HCT116 (cell line): ENCODE results near the gene CYP2B6. TPM values are rescaled to one million over a fixed set of nuclear protein-coding genes. Genes with fewer than 3 reads are reported as not detected.
A peak's percentile ranks its signal among the peaks of the same experiment; 100 is the strongest.
"Not testable (repeated sequence)": the region's sequence is repeated elsewhere in the genome, so short reads cannot be mapped to it uniquely, and the experiment has no call there.

Source experiments
- ATAC-seq: fragments of 200-7000 bp; cut with Tn5 transposase; 2 replicates; pipeline ENCODE4 v1.9.1; 2020; ENCODE audit warnings: mild to moderate bottlenecking, moderate library complexity
- BruUV-seq: library from RNA; stranded (reverse); fragments of 400-500 nt; replicated peaks from 2 replicates; lab custom pipeline; 2021; lab: Mats Ljungman, UMichigan
- CTCF ChIA-PET: fragments of 300-600 bp; sonication (Branson Sonifier 250); formaldehyde crosslinking; loops from one replicate; lab custom pipeline; 2021; ENCODE audit warnings: antibody characterized with exemption; lab: Charles Lee
- POLR2A ChIA-PET: fragments of 300-600, 350-600 bp; sonication (Branson Sonifier 250); formaldehyde crosslinking; loops from one replicate; lab custom pipeline; 2021; ENCODE audit warnings: antibody characterized with exemption; lab: Charles Lee
- RAD21 ChIA-PET, 2 experiments: fragments of 300-600 bp; sonication (Branson Sonifier 250); formaldehyde crosslinking; loops; one replicate each; lab custom pipeline; 2023; ENCODE audit warnings: low total read pairs in 2 of 2; ENCODE audit not compliant: uncharacterized antibody in 2 of 2, unreplicated experiment in 2 of 2, low non-redundant PET in 1 of 2; lab: Charles Lee
- DNase-seq: peaks from one replicate; pipeline ENCODE4 v3.0.0-alpha.2; 2010; ENCODE audit warnings: low read depth, low spot score
- H2AFZ ChIP-seq: fragments of 200-600 bp; shearing (Covaris generic), sonication (generic); 2 replicates; pipeline ENCODE4 v1.6.1; 2017; ENCODE audit warnings: low read depth, mixed run types, mixed read lengths, antibody characterized with exemption, low read length; ENCODE audit not compliant: poor library complexity, severe bottlenecking
- H3K27ac ChIP-seq: 2 replicates; pipeline ENCODE4 v1.5.1; 2012; ENCODE audit warnings: low read depth, low read length
- H3K27me3 ChIP-seq: fragments of 200-600 bp; sonication (generic); 2 replicates; pipeline ENCODE4 v1.6.1; 2016; ENCODE audit warnings: mixed run types, low read length, mixed read lengths; ENCODE audit not compliant: insufficient read depth
- H3K36me3 ChIP-seq, 2 experiments: fragments of 200-500 bp in 1 of 2; fragments of 200-600 bp in 1 of 2; sonication (Bioruptor generic) in 1 of 2; sonication (generic) in 1 of 2; 2 replicates each; pipeline versions ENCODE4 v1.5.1 to v1.6.1; 2014 to 2016; ENCODE audit warnings: low read length in 2 of 2, inconsistent platforms in 1 of 2, mixed read lengths in 1 of 2, mixed run types in 1 of 2; ENCODE audit not compliant: insufficient read depth in 2 of 2, control insufficient read depth in 1 of 2
- H3K4me1 ChIP-seq, 2 experiments: fragments of 200-600 bp in 1 of 2; sonication (generic) in 1 of 2; 2 replicates each; pipeline versions ENCODE4 v1.5.1 to v1.6.1; 2012 to 2017; ENCODE audit warnings: low read length in 2 of 2, inconsistent platforms in 1 of 2, mild to moderate bottlenecking in 1 of 2, mixed read lengths in 1 of 2, mixed run types in 1 of 2, moderate library complexity in 1 of 2; ENCODE audit not compliant: insufficient read depth in 2 of 2, control insufficient read depth in 1 of 2
- H3K4me2 ChIP-seq: fragments of 200-600 bp; sonication (generic); 2 replicates; pipeline ENCODE4 v1.6.1; 2017; ENCODE audit warnings: mixed run types, low read length, mixed read lengths
- H3K4me3 ChIP-seq, 2 experiments: fragments of 200-600 bp in 1 of 2; sonication (generic) in 1 of 2; replicated peaks in 1 of 2; 2 replicates each; pipeline ENCODE4 v1.5.1; 2011 to 2016; ENCODE audit warnings: low read length in 2 of 2, control low read depth in 1 of 2, low read depth in 1 of 2, mild to moderate bottlenecking in 1 of 2, mixed read lengths in 1 of 2, mixed run types in 1 of 2
- H3K79me2 ChIP-seq: fragments of 200-600 bp; sonication (generic); 2 replicates; pipeline ENCODE4 v1.6.1; 2017; ENCODE audit warnings: mild to moderate bottlenecking, mixed run types, low read length, moderate library complexity, mixed read lengths; ENCODE audit not compliant: insufficient read depth
- H3K9ac ChIP-seq: fragments of 200-600 bp; sonication (generic); 2 replicates; pipeline ENCODE4 v1.6.1; 2016; ENCODE audit warnings: low read length, mixed read lengths
- H3K9me2 ChIP-seq: fragments of 200-600 bp; sonication (generic), shearing (Covaris generic); 2 replicates; pipeline ENCODE4 v1.6.1; 2017; ENCODE audit warnings: mixed run types, mild to moderate bottlenecking, moderate library complexity; ENCODE audit not compliant: insufficient read depth
- H3K9me3 ChIP-seq, 2 experiments: fragments of 200-500 bp in 1 of 2; fragments of 200-600 bp in 1 of 2; sonication (Bioruptor generic) in 1 of 2; sonication (generic) in 1 of 2; 2 replicates each; pipeline ENCODE4 v1.6.1; 2014 to 2017; ENCODE audit warnings: low read length in 2 of 2, mixed read lengths in 2 of 2, inconsistent platforms in 1 of 2, low read depth in 1 of 2, mild to moderate bottlenecking in 1 of 2, mixed run types in 1 of 2, moderate library complexity in 1 of 2; ENCODE audit not compliant: control insufficient read depth in 1 of 2, insufficient read depth in 1 of 2
- H4K20me1 ChIP-seq: fragments of 200-600 bp; sonication (generic), shearing (Covaris generic); 2 replicates; pipeline ENCODE4 v1.6.1; 2017; ENCODE audit warnings: mixed run types, mild to moderate bottlenecking, moderate library complexity; ENCODE audit not compliant: insufficient read depth
- CTCF ChIP-seq, 3 experiments: fragments of 200-600 bp in 1 of 3; sonication (generic) in 1 of 3; IDR thresholded peaks in 2 of 3; conservative IDR thresholded peaks in 1 of 3; 2 replicates each; pipeline ENCODE4 v1.5.1; 2012 to 2017; ENCODE audit warnings: low read depth in 2 of 3, low read length in 2 of 3, antibody characterized with exemption in 1 of 3, borderline replicate concordance in 1 of 3, control low read depth in 1 of 3, mild to moderate bottlenecking in 1 of 3, mixed read lengths in 1 of 3, mixed run types in 1 of 3, moderate library complexity in 1 of 3; ENCODE audit not compliant: insufficient read depth in 1 of 3
- EZH2 ChIP-seq: fragments of 200-600 bp; sonication (generic); IDR thresholded peaks from 2 replicates; pipeline ENCODE4 v1.6.1; 2017; ENCODE audit warnings: antibody characterized with exemption, mixed run types
- MAX ChIP-seq: IDR thresholded peaks from 2 replicates; pipeline ENCODE4 v1.6.1; 2012
- RAD21 ChIP-seq: IDR thresholded peaks from 2 replicates; pipeline ENCODE4 v1.6.1; 2012; ENCODE audit warnings: low read depth, mild to moderate bottlenecking
- ZFX ChIP-seq: fragments of 450-650 bp; IDR thresholded peaks from 2 replicates; pipeline ENCODE4 v1.6.1; 2017
- intact Hi-C: fragments of 100-400 bp; cut with micrococcal nuclease; formaldehyde crosslinking; loops from 2 replicates; pipeline ENCODE4 v1.10.0; 2022
- total RNA-seq: library from RNA; stranded (reverse); gene quantifications from one replicate; pipeline ENCODE4 v1.2.1, GENCODE V29; 2021; ENCODE audit not compliant: unreplicated experiment

The CYP2B6 gene
- total RNA-seq, 1 experiment from 2014 or later = 0.74 TPM

GRCh38 chr19:40970396-40971345 lies 20.4 kb upstream of the CYP2B6 start:
- H4K20me1 ChIP-seq, H3K36me3 ChIP-seq, H3K79me2 ChIP-seq, H3K27ac ChIP-seq, intact Hi-C loops, H3K9ac ChIP-seq, DNase-seq, POLR2A ChIA-PET, H3K4me1 ChIP-seq, ATAC-seq, BruUV-seq, H3K9me2 ChIP-seq, RAD21 ChIA-PET, H3K9me3 ChIP-seq, H2AFZ ChIP-seq, H3K4me2 ChIP-seq, H3K4me3 ChIP-seq: not testable (repeated sequence)
- H3K27me3 ChIP-seq = peaks cover 33% of the 10 kb centered on the region; the same call in 1 of the 2 replicates
- CTCF ChIA-PET = interaction anchor here (0.9 kb wide), 1 partner anchor 9 kb away, joined by 3 read pairs; no protein-coding TSS in a partner anchor

- TF ChIP-seq CTCF (IDR thresholded peaks at IDR 0.05 in 2 of 3, conservative IDR thresholded peaks at IDR 0.05 in 1 of 3; ENCODE audit: borderline replicate concordance in 1 of 3, insufficient read depth in 1 of 3, low read depth in 2 of 3, low read length in 2 of 3) (peak; percentile 75 to 88 (median 76)), ZFX (no peak), RAD21 (peak; percentile 85), EZH2 (no peak), MAX (no peak)
- intact Hi-C loops = loop anchor here (1.0 to 2.0 kb wide), 2 partner anchors 170 to 334 kb away; no protein-coding TSS in a partner anchor
- Histone ChIP-seq H3K4me3 (no peak overlapping the region), H2AFZ (no peak overlapping the region), H4K20me1 (no peaks in the 10 kb centered on the region), H3K79me2 (no peaks in the 10 kb centered on the region), H3K9me2 (no peaks in the 10 kb centered on the region), H3K9ac (no peak overlapping the region), H3K36me3 (no peaks in the 10 kb centered on the region), H3K4me1 (no peaks in the 10 kb centered on the region), H3K27ac (no peak overlapping the region), H3K4me2 (no peak overlapping the region), H3K9me3 (no peaks in the 10 kb centered on the region), H3K27me3 (peaks cover 30% of the 10 kb centered on the region; the same call in 1 of the 2 replicates)
- BruUV-seq = no TSS peak
- POLR2A ChIA-PET = no interaction called here
- ATAC-seq (peak; percentile 98), DNase-seq (peak; percentile 64)
- RAD21 ChIA-PET = interaction anchor here in 1 of 2 experiments (0.5 to 1.2 kb wide), 2 partner anchors 170 to 230 kb away, joined by 3 to 4 read pairs; no protein-coding TSS in a partner anchor
- CTCF ChIA-PET = interaction anchor here (0.7 to 2.1 kb wide), 11 partner anchors 9 to 333 kb away, joined by 3 to 31 read pairs (median 4); no protein-coding TSS in a partner anchor
Observed at GRCh38 chr19:40974633-40975037, 16.4 kb upstream of the CYP2B6 start.
